G401 (cell line): ENCODE data around the gene DAPK2. TPM values are rescaled to one million over a fixed set of nuclear protein-coding genes. Genes with fewer than 3 reads are reported as not detected.

Source experiments
- DNase-seq: peaks from one replicate; pipeline ENCODE4 v3.0.0-alpha.2; 2015; ENCODE audit warnings: low spot score
- in situ Hi-C: cut with HindIII; loops from 2 replicates; pipeline ENCODE4 v1.10.0; 2016; ENCODE audit warnings: low sequenced_read_pairs, mixed read lengths
- total RNA-seq: library from RNA; depleted of rRNA; stranded (reverse); fragments of >200 nt; shearing (Covaris generic); gene quantifications from 2 replicates; pipeline ENCODE4 v1.2.3, GENCODE V29; 2014

Gene DAPK2
- total RNA-seq, 1 experiment from 2014 or later: 24.4 TPM

DNA sequence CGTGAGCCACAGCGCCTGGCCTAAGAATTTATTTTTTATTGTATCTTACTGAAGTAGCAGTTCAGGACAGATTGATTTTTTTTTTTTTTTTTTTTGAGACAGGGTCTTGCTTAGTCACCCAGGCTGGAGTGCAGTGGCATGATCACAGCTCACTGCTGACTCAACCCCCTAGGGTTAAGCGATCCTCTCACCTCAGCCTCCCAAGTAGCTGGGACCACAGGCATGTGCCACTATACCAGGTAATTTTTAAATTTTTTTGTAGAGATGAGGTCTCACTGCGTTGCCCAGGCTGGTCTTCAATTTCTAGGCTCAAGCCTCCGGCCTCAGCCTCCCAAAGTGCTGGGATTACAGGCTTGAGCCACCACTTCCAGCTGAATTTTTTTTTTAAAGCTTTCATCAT, 112.8 kb downstream of the DAPK2 start:
- in situ Hi-C loops: no loop called here
- no peak for DNase-seq

DNA sequence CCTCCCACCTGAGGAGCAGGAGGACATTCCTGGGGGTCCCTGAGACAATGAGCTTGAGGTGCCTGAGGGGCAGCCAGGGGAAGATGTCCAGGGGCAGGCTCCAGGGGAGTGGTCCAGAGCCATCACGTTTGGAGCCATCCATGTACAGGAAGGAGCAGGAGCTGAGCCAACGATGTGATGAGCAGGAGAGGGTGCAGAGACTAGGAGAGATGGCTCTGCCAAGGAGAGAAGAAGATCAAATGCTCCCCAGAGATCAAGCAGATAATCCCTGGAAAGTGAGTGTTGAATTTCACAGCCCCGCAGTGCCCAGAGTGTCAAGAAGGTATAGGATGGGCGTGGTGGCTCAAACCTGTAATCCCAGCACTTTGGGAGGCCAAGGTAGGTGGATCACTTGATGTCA, 114.7 kb downstream of the DAPK2 start:
- in situ Hi-C loops: no loop called here
- no peak for DNase-seq

DNA sequence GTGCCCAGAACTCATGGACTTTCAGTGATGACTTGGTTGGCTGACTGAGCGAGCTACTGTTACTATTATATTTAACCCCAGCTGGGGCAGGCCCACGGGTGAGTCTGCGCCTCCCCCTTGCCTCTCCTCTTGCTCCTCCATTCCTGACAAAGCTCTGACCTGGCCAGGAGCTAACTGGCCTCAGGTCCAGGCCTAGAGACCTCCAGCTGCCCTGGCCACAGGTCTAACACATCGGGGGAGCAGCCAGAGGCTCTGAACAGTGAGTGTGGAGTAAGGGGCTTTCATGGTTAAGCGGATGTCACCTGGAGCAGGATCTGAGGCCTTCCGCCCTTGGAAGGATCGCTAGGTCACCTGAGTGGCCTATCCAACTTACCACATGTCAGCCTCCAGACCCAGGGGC, 116.3 kb downstream of the DAPK2 start:
- DNase-seq: no peak
- in situ Hi-C loops: no loop called here

DNA sequence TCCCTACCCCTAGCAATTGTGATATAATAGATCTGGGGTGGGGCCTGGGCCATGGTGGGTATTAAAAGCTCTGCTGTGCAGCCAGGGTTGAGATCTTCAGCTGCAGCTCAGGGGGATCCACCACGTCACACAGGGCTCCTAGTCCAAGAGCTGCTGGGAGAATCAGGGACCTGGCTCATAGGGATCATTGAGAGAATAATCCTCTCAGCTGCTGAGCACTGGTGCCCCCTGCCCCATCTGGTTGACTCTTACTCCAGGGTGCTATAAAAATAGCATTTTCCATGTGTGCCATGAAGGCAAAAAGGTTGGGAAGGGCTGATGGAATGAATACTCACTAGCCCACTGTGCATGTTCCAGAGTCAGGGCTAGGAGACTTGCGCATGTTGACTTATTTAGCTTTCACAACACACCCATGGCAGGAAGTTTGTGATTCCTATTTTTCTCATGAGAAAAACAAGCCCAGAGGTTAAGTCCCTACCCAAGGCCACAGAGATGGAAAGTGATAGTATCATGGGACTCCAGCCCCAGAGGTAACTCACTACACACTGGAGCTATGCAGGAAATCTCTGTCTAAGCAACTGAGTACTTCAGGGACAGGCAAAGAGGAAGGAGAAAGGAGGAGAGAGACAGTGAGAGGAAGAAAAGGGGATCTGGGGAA, 118.0 kb downstream of the DAPK2 start:
- in situ Hi-C loops: no loop called here
- DNase-seq: no peak

DNA sequence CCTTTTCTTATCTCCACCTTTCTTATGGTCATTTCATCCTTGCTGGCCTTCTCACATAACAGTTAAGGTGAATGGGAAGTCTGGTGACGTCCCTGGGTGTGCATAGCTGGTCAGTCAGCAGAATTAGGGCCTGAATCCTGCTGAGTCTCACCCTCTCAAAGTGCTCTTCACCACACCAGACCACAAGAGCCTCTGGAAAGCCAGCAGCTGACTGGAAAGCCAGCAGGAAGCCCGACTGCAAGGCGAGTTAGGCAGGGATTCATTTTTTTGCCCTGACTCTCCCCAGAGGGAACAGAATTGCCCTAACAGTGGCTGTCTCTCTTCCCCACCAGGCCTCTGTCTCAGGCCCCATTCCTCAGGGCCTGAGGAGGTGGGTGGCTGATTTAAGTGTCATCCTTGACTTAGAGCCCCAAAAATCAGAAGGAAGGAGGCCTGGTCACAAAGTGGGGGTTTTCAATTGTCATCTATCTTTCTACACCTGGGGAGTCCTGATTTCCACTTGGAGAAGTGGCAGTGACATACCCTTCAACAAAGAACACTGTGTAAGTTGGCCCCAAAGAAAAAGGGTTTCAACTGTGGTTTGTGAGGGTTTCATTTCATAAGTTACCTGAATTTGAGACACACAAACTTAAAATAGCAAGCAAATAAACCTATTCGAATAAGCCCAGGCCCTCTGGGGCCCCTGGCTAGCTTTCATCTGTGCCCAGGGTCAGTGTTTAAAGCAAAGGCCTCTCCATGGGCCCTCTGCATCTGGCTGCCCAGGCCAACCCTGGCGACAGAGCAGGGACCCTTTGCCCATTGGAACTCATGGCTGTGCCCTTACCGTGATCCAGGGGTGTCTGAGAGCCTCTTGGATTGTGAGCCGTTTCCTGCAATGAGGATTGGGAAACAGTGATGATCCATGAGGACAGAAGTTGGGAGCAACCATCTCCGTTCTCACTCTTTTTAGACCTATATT, 122.0 kb downstream of the DAPK2 start:
- DNase-seq: no peak
- in situ Hi-C loops: no loop called here

DNA sequence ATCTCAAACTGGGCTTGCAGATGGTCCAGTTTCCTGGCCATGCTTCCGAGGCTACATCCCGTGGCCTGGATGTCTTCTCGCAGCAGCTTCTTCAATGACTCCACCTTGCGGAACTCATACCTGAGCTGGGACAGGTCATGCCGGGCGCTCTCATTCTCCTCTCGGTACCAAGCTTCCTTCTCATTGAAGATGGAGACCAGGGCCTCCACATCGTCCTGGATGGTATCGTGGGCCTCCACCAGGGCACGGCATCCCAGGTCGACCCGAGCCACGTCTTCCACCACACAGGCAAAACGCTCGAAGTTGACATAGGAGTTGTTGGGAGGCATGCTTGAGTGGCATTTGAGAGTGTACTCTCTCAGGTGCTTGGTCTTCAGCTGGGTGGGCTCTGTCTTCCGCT, 123.4 kb downstream of the DAPK2 start:
- no peak for DNase-seq
- in situ Hi-C loops: no loop called here

DNA sequence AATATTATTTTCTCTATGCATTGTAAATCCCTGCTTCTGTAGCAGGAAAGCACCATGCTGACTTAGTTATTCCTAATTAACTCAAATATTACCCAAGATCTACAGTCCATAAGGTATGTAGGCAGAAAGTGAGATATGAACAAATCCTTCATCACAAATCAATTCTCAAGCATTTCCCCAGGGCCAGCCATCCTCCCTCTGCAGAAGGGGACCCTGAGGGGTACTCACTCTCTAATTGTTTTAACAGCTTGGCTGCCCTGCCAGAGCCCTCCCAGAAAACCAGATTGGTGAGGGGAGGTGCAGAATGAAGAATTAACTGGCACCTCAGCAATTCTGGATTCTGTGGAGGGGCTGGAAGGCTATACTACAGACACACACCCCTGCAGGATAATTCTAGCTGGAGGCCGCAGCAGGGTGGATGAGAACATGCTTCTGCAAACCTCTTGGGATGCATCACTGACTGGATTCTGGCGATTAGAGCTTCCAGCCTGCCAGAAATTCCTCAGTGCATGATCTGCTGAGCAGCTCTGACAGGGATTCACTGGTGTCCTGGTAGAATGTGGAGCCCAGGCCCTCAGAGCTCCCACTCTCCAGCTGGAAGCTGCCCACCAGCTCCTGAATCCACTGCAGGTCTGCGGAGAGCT, 123.9 kb downstream of the DAPK2 start:
- no peak for DNase-seq
- in situ Hi-C loops: no loop called here

DNA sequence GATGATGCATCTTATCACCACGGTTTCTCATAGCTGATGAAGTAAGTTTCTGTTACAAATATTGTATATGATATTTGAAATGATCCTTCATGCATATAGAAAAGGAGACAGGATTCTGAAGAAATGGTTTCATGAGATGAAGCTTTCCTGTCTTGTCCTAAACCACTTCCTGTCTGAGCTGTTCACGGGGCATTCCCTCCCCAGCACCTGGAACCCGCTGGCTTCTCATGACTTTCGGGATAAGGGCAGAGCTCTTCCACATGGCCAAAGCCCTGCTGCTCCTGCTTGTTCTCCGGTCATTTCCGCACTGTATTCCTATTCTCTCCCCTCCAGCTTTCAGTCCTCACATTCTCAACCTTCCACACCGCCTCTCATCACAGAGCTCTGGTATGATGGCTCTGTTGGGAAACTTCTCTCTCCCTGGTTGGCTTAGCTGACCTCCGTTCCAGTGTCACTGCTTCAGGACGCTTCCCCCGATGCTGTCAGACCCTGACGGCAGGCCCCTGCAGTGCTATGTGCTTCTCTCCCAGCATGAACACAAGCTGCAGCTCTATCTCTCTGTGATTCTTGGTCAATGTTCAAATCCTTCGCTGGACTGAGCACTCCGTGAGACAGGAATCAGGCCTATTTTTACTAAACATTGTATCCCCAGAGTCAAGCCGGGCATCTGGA, 125.6 kb downstream of the DAPK2 start:
- no peak for DNase-seq
- in situ Hi-C loops: no loop called here

DNA sequence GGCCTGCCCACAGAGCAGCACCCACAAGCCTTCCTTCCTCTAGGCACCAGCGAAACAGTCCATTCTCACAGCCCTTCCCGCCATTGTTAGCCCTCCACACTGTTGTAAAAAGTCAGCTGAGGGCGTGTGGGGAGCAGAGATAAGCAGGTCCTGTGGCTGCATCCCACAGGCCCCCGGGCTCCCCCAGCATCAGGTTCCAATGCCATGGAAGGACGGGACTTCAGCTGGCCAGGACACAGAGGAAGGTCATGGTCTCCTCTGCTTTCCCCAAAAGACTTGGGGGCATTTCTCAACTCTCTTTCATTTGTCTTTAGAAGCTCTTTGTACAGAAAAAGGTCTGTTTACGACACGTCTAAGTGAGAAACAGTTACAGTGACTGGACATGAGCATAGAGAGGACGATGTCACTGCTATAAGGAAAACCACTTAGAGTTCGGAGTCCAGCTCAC, 127.4 kb downstream of the DAPK2 start:
- no peak for DNase-seq
- in situ Hi-C loops: no loop called here

DNA sequence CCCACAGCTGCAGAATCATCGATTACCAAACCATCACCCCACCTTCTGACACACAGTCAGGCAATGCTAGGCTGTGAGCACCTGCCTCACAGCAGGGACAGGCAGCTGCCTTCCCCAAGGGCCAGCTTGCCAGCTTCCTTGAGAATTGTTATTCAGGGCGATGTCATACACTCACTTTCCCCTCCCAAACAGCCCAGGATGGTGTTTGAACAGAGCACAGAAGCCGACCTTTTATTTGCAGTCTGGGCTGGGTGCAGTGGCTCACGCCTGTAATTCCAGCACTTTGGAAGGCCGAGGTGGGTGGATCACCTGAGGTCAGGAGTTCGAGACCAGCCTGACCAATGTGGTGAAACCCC, 128.0 kb downstream of the DAPK2 start:
- DNase-seq: no peak
- in situ Hi-C loops: no loop called here

DNA sequence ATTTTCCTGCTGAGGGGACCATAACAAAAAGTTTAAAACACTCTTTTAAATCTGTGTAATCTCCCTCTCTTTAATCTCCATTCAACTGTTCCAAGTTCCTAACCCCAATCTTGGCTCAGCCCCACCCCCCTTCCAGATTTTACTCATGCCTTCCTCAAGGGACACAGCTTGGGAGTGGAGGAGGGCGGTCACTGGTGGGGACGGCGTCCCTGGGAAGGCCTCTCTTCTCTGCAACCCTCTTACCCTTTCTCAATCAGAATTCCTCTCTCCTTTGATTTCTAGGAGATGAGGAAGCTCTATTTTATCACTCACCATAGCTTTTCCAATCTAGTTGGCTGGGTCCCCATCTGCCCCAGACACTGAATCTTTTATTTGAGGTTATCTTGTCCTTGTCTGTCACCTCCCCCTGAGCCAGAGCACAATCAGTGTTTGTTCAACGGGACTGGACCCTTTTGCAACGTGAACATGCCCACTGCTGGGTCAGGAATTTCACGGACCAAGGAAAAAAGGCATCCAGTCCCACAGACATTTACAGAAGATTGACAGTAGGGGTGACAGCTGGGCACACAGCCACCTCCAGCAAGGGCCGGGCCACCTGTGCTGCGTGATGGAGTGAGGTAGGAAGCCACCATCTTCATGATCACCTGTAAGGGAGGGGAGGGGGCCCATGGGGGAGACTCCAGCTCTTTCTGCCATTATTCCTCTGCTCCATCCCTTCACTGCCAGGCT, 128.5 kb downstream of the DAPK2 start:
- no peak for DNase-seq
- in situ Hi-C loops: no loop called here

DNA sequence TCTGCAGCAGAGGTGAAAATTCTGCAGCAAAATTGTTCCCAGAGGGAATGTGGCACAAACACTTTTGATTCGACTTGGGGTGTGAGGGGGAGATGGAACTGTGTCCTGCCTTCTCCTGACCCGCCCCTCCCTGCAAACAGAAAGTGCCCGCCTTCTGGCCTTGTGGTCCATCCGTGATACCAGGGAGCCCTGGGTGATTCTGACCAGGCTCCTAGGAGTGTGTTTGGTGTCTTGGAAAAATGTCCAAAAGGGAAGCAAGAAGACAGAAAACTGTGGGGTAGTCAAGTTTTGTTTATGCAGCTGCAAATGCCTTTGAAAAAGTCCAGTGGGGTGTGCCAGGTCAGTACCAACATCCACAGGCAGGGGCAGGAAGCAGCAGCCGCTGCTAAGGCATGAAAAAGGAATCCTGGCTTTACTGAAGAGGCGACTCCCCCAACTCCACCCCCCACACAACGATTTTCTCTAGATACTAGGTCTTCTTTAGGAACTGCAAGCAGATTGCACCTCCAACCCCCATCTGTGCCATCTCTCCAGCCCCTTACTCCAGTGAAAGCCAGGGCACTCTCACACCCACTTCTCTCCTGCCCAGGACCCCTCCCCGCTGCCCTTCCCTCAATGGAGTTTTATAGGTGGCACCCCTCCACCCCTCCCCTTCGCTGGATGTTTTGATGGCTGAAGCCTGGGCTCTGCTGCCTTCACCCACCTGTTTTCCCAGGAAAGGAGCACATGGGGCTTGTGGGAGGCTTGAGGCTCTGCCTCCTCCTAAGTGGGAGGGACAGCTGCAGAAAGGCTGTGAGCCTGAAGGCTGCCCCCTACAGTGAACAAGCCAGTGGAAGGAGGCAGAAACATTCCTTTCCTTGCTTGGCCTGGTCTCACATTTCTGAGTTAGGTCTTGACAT, 130.2 kb downstream of the DAPK2 start:
- DNase-seq: no peak
- in situ Hi-C loops: no loop called here

DNA sequence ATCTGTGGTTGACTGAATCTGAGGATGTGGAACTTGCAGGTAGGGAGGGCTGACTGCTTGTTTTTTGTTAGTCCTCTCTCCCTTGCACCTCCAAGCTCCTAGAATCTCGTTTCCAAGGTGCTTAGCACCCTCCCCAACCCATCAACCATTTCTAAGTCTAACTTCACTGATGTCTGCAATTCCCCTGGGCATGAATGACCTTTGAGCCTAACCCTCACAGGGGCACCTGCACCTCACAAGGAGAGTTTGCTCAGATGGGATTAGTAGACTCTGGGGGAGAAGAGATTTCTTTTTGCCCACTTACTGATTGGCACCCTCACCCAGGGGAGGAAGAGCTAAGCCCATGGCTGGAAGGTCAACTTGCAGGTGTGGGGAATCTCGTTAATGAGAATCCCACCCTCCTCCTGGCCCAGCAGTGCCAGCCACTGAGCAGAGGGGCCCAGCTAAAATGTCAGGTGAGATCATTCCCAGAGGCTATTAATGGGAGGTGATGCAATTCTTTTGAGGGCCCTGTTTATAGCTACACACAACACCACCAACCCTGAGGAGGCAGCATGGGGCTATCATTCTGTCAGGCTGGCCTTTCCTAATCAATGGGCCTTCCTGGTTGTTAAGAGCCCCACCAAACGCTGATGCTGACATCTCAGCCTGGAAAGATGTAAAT, 130.9 kb downstream of the DAPK2 start:
- in situ Hi-C loops: no loop called here
- no peak for DNase-seq

DNA sequence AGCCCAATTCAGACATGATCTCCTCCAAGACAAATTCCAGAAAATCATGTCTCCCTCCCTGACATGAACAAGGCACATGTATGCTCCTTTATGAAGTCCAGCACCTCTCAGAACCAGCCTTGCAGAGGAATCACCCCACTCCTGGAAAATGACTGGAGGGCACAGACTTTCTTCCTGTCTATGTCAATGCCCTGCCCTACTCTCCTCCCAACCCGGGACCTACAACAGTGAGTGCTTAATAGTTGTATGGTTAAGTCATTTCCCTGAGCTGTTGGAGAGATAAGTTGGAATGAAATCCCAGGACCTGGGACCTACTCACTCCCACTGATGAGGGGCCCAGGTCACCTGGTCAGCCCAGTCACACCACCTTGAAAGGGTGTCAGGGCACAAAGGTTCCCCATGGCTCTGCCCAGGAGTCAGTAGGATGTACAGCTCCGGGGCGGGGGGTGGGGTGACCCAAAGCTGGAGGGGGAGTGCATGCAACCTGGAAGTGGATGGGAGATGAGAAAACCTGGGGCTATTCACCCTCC, 132.4 kb downstream of the DAPK2 start:
- in situ Hi-C loops: no loop called here

DNA sequence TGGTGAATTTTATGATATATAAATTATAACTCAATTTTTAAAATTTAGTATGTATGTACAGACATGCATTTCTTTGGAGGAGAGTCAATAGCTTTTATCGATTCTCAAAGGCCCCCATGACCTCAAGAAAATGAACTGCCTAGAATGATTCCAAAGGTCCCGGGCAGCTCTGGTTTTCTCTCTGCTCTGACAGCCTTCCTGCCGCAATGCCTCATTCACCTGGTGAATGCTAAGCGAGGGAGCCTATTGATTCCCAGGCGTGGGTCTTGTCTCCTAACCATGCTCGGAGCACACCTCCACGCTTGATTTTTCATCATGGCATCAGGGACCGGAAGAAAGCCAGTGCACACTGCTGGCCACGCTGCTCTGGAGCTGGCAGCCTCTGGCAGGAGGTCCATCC, 132.9 kb downstream of the DAPK2 start:
- DNase-seq: no peak
- in situ Hi-C loops: no loop called here

More for the DNA sequence above, 132.4 kb downstream of the DAPK2 start:
- no peak for DNase-seq

DNA sequence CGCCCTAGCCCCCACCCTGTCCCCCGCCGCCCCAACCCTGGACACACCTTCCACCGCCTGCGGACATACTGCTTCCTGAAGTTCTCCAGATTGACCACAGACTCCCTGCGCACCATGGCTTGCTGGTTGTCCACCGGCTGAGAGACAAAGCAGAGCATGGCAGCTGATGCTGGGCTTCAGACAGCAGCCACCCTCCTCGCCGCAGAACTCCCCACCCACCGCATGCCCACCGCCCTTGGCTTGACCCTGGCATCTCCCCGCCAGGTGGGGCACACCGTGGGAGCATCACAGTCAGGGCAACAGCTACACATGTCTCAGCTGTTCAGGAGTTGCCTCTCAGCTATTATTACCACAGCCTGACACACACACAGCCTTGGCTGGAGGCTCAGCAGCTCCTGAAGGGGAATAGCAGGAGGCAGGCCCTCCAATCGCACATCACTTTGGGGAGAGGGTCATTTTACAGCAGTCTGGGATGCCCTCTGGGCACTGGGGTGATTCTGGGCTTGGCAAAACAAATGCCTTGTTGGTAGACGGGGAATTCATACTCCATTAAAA, 134.1 kb downstream of the DAPK2 start:
- in situ Hi-C loops: no loop called here
- DNase-seq: no peak

DNA sequence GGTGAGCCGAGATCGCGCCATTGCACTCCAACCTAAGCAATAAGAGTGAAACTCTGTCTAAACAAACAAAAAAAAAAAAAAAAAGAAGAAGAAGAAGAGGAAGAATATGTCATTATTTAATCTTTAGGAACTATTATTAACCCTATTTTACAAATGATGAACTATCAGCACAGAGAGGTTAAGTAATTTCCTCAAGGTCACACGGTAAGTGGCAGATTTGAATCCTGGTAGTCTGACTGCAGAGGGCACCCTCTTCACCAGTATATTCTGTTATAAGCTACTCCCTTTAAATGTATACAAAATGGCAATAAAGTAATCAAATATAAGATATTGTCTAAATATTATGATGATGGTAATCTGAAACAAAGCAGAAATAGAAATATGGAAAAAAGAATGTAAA, 135.1 kb downstream of the DAPK2 start:
- in situ Hi-C loops: no loop called here
- no peak for DNase-seq
